ENCODE results near the gene GRWD1. TPM values are rescaled to one million over a fixed set of nuclear protein-coding genes. Genes with fewer than 3 reads are reported as not detected.

The GRWD1 gene
- total RNA-seq, 1 donor from 2014 or later, result 20.4 TPM

- Histone ChIP-seq H3K4me1 (no peaks in the 10 kb centered on the region), H3K27ac (no peak overlapping the region), H3K4me3 (no peak overlapping the region), H3K27me3 (no peaks in the 10 kb centered on the region), H3K9me3 (no peaks in the 10 kb centered on the region), H3K36me3 (no peaks in the 10 kb centered on the region)
- DNase-seq (ENCODE audit: extremely low spot score in 2 of 2), result no peak
- TF ChIP-seq POLR2A (IDR thresholded peaks at IDR 0.05), result no peak
- intact Hi-C loops (cut with DNase I), result no loop called here
Measured at GRCh38 chr19:48405010-48405659, 40.6 kb upstream of the GRWD1 start.

GRCh38 chr19:48405850-48406249, 39.9 kb upstream of the GRWD1 start:
- no peak for TF ChIP-seq CTCF (IDR thresholded peaks at IDR 0.05)
- TF ChIP-seq POLR2A (IDR thresholded peaks at IDR 0.05), result no peak
- TF ChIP-seq POLR2AphosphoS5 (IDR thresholded peaks at IDR 0.05; ENCODE audit: insufficient read depth in 1 of 2, low read depth in 1 of 2), result no peak
- intact Hi-C loops (cut with DNase I), result no loop called here
- no peaks in the 10 kb centered on the region for H3K4me1 ChIP-seq
- no peak overlapping the region for H3K27ac ChIP-seq
- no peak overlapping the region for H3K4me3 ChIP-seq
- no peak for DNase-seq (ENCODE audit: extremely low spot score in 2 of 2)
- H3K9me3 ChIP-seq, result no peaks in the 10 kb centered on the region
- no peaks in the 10 kb centered on the region for H3K27me3 ChIP-seq
- no peaks in the 10 kb centered on the region for H3K36me3 ChIP-seq

- H3K4me3 ChIP-seq, result no peak overlapping the region
- no peak for TF ChIP-seq CTCF (IDR thresholded peaks at IDR 0.05)
- TF ChIP-seq POLR2AphosphoS5 (IDR thresholded peaks at IDR 0.05; ENCODE audit: insufficient read depth in 1 of 2, low read depth in 1 of 2), result no peak
- no peak for TF ChIP-seq POLR2A (IDR thresholded peaks at IDR 0.05)
- intact Hi-C loops (cut with DNase I), result no loop called here
- H3K27me3 ChIP-seq, result no peaks in the 10 kb centered on the region
- H3K9me3 ChIP-seq, result no peaks in the 10 kb centered on the region
- no peaks in the 10 kb centered on the region for H3K36me3 ChIP-seq
- no peak for DNase-seq (ENCODE audit: extremely low spot score in 2 of 2)
- peaks cover 13% of the 10 kb centered on the region for H3K4me1 ChIP-seq
- H3K27ac ChIP-seq, result no peak overlapping the region
Measured at GRCh38 chr19:48413879-48414587, 31.8 kb upstream of the GRWD1 start.

- Histone ChIP-seq H3K27me3 (no peaks in the 10 kb centered on the region), H3K4me3 (peak overlapping the region in 1 of 2 donors; percentile 10), H3K27ac (no peak overlapping the region), H3K9me3 (no peaks in the 10 kb centered on the region), H3K36me3 (no peaks in the 10 kb centered on the region), H3K4me1 (peaks cover 13% of the 10 kb centered on the region)
- DNase-seq (ENCODE audit: extremely low spot score in 2 of 2), result no peak
- TF ChIP-seq POLR2AphosphoS5 (IDR thresholded peaks at IDR 0.05; ENCODE audit: insufficient read depth in 1 of 2, low read depth in 1 of 2), result no peak
- TF ChIP-seq CTCF (IDR thresholded peaks at IDR 0.05), result no peak
- TF ChIP-seq POLR2A (IDR thresholded peaks at IDR 0.05), result no peak
- intact Hi-C loops (cut with DNase I), result no loop called here
Measured at GRCh38 chr19:48415395-48415794, 30.4 kb upstream of the GRWD1 start.

GRCh38 chr19:48415806-48416221, 30.0 kb upstream of the GRWD1 start:
- no peak for DNase-seq (ENCODE audit: extremely low spot score in 2 of 2)
- Histone ChIP-seq H3K4me3 (no peak overlapping the region), H3K36me3 (no peaks in the 10 kb centered on the region), H3K4me1 (peaks cover 13% of the 10 kb centered on the region), H3K9me3 (no peaks in the 10 kb centered on the region), H3K27ac (no peak overlapping the region), H3K27me3 (no peaks in the 10 kb centered on the region)
- intact Hi-C loops (cut with DNase I), result no loop called here
- TF ChIP-seq CTCF (IDR thresholded peaks at IDR 0.05) (no peak), POLR2AphosphoS5 (IDR thresholded peaks at IDR 0.05; ENCODE audit: insufficient read depth in 1 of 2, low read depth in 1 of 2) (no peak), POLR2A (IDR thresholded peaks at IDR 0.05) (no peak)

Measured in vagina (tissue), 2 donors.